Measurements from ENCODE around the gene PCNT. TPM values are rescaled to one million over a fixed set of nuclear protein-coding genes. Genes with fewer than 3 reads are reported as not detected.

PCNT gene
- total RNA-seq, 4 donors from 2014 or later: 200 to 431 (median 290) TPM

- no peak overlapping the region for H3K4me3 ChIP-seq
- H3K27ac ChIP-seq: peak overlapping the region in 2 of 4 donors; percentile 96 to 99
- no peaks in the 10 kb centered on the region for H3K27me3 ChIP-seq
- no peak for DNase-seq
- H3K9me3 ChIP-seq: no peaks in the 10 kb centered on the region
- in situ Hi-C loops (cut with MboI; ENCODE audit: low sequenced_read_pairs in 4 of 4): loop anchor here in 1 of 4 donors (10.0 kb wide), 1 partner anchor 49 kb away; no protein-coding TSS in a partner anchor
- intact Hi-C loops (cut with DNase I; ENCODE audit: low total_unique reads): no loop called here
- peaks cover 14 to 30% of the 10 kb centered on the region in 2 donors for H3K4me1 ChIP-seq
- ATAC-seq: no peak
- TF ChIP-seq, protein P1, sequence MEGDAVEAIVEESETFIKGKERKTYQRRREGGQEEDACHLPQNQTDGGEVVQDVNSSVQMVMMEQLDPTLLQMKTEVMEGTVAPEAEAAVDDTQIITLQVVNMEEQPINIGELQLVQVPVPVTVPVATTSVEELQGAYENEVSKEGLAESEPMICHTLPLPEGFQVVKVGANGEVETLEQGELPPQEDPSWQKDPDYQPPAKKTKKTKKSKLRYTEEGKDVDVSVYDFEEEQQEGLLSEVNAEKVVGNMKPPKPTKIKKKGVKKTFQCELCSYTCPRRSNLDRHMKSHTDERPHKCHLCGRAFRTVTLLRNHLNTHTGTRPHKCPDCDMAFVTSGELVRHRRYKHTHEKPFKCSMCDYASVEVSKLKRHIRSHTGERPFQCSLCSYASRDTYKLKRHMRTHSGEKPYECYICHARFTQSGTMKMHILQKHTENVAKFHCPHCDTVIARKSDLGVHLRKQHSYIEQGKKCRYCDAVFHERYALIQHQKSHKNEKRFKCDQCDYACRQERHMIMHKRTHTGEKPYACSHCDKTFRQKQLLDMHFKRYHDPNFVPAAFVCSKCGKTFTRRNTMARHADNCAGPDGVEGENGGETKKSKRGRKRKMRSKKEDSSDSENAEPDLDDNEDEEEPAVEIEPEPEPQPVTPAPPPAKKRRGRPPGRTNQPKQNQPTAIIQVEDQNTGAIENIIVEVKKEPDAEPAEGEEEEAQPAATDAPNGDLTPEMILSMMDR (IDR thresholded peaks at IDR 0.05 in 4 of 5, conservative IDR thresholded peaks at IDR 0.05 in 1 of 5): no peak
- TF ChIP-seq POLR2A (IDR thresholded peaks at IDR 0.05): no peak
- peaks cover 0 to 37% of the 10 kb centered on the region in 2 donors for H3K36me3 ChIP-seq
Observed at GRCh38 chr21:46345861-46346260, 21.9 kb downstream of the PCNT start.

DNA sequence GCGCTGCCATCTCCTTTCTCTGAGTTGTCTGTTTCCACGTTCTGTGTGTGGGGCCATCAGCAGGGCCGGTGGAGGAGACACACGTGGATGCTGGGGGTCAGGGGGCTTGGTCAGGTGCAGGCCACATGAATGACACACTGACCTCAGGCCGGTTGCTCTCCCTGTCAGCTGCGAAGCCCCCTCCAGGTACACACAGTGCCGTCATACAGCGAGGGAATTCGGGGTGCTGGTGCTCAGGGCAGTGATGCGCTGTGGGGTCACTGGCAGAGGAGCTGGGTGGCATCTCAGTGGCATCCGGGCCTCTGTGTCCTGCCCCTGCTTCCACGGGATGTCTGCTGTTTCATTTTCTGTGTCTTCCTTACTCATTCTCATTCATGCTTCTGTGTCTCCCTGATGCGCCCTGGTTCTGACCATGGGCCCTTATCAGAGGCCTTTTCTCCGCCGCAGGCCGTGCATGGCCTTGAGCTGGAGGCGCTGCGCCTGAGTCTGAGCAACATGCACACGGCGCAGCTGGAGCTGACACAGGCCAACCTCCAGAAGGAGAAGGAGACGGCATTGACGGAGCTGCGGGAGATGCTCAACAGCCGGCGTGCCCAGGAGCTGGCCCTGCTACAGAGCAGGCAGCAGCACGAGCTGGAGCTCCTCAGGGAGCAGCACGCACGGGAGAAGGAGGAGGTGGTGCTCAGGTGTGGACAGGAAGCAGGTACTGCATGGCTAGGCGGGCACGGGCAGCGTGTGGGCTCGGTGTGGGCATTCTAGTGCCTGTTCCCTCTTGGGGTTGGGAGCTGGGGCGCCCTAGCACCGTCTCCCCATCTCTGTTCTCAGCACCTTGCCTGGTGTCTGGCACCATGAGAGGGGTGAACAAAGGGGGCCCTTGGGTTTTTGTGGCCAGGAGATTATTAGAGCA, 22.6 kb downstream of the PCNT start:
- Histone ChIP-seq H3K27me3 (no peaks in the 10 kb centered on the region), H3K9me3 (no peaks in the 10 kb centered on the region), H3K36me3 (peaks cover 0 to 44% of the 10 kb centered on the region in 2 donors), H3K4me1 (peaks cover 14 to 37% of the 10 kb centered on the region in 2 donors), H3K4me3 (no peak overlapping the region), H3K27ac (peak overlapping the region; percentile 81 to 99 (median 96))
- no peak for DNase-seq
- no peak for TF ChIP-seq POLR2A (IDR thresholded peaks at IDR 0.05)
- TF ChIP-seq, protein P1 (IDR thresholded peaks at IDR 0.05 in 4 of 5, conservative IDR thresholded peaks at IDR 0.05 in 1 of 5): no peak
- intact Hi-C loops (cut with DNase I; ENCODE audit: low total_unique reads) (no loop called here), in situ Hi-C loops (cut with MboI; ENCODE audit: low sequenced_read_pairs in 4 of 4) (loop anchor here in 1 of 4 donors (10.0 kb wide), 1 partner anchor 48 kb away; no protein-coding TSS in a partner anchor)
- no peak for ATAC-seq

GRCh38 chr21:46347203-46347550, 23.2 kb downstream of the PCNT start:
- DNase-seq (no peak), ATAC-seq (no peak)
- H3K27me3 ChIP-seq: no peaks in the 10 kb centered on the region
- H3K4me1 ChIP-seq: peaks cover 14 to 40% of the 10 kb centered on the region in 2 donors
- TF ChIP-seq, protein P1 (IDR thresholded peaks at IDR 0.05 in 4 of 5, conservative IDR thresholded peaks at IDR 0.05 in 1 of 5): no peak
- no peak for TF ChIP-seq POLR2A (IDR thresholded peaks at IDR 0.05)
- no peak overlapping the region for H3K4me3 ChIP-seq
- intact Hi-C loops (cut with DNase I; ENCODE audit: low total_unique reads): no loop called here
- no peaks in the 10 kb centered on the region for H3K9me3 ChIP-seq
- H3K36me3 ChIP-seq: peaks cover 0 to 51% of the 10 kb centered on the region in 2 donors
- H3K27ac ChIP-seq: peak overlapping the region; percentile 81 to 99 (median 96)
- in situ Hi-C loops (cut with MboI; ENCODE audit: low sequenced_read_pairs in 4 of 4): loop anchor here in 1 of 4 donors (10.0 kb wide), 1 partner anchor 48 kb away; no protein-coding TSS in a partner anchor

DNA sequence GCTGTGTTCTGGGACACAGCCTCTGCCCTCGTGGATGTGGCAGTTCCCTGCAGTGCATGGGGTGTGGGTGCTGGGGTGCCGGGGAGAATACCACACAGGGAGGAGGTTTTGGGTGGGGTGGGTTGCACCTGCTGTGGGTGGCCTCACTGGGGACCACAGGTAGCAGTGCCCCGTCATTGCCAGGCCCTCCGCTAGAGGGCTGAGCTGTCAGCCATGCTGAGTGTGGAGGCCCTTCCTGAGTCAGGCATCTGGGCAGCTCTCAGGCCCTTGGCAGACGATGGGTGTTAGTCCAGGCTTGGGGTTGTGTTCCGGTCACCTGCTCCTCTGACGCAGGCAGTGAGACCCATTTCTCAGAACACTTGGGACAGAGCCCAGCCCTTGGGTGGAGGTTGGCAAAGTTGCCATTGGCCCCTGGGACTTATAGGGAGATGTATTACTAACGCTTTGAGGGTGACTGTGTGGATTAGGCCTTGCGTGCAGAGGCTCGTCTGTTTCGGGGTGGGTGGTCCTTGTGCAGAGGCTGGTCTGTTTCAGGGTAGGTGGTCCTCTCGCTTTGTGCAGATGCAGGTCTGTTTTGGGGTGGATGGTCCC, 23.9 kb downstream of the PCNT start:
- intact Hi-C loops (cut with DNase I; ENCODE audit: low total_unique reads) (loop anchor here (1.0 to 2.0 kb wide), 3 partner anchors 27 to 110 kb away; partner anchors contain the start of gene DIP2A), in situ Hi-C loops (cut with MboI; ENCODE audit: low sequenced_read_pairs in 4 of 4) (loop anchor here in 1 of 4 donors (10.0 kb wide), 1 partner anchor 47 kb away; no protein-coding TSS in a partner anchor)
- peaks cover 16 to 47% of the 10 kb centered on the region in 2 donors for H3K4me1 ChIP-seq
- peak; percentile 96 to 100 for DNase-seq
- H3K27me3 ChIP-seq: no peaks in the 10 kb centered on the region
- peak; percentile 92 to 93 for ATAC-seq
- TF ChIP-seq, protein P1 (IDR thresholded peaks at IDR 0.05 in 4 of 5, conservative IDR thresholded peaks at IDR 0.05 in 1 of 5): peak; percentile 85 to 96 (median 93)
- peak in 1 of 2 donors; percentile 97 for TF ChIP-seq POLR2A (IDR thresholded peaks at IDR 0.05)
- peaks cover 0 to 58% of the 10 kb centered on the region in 2 donors for H3K36me3 ChIP-seq
- H3K9me3 ChIP-seq: no peaks in the 10 kb centered on the region
- peak overlapping the region; percentile 87 to 99 (median 96) for H3K27ac ChIP-seq
- H3K4me3 ChIP-seq: peak overlapping the region; percentile 58 to 77 (median 72)
